ENCODE data around the gene NGF.

The NGF gene

GRCh38 chr1:115332813-115333608 lies 5.0 kb downstream of the NGF start:
- no peak for DNase-seq (ENCODE audit: low spot score)

- DNase-seq (ENCODE audit: low spot score): no peak
Measured at GRCh38 chr1:115331558-115332331, 6.3 kb downstream of the NGF start.

- no peak for DNase-seq (ENCODE audit: low spot score)
Measured at GRCh38 chr1:115330480-115331013, 7.5 kb downstream of the NGF start.

- no peak for DNase-seq (ENCODE audit: low spot score)
Measured at GRCh38 chr1:115329965-115330364, 8.1 kb downstream of the NGF start.

GRCh38 chr1:115327270-115327669 lies 10.8 kb downstream of the NGF start:
- no peak for DNase-seq (ENCODE audit: low spot score)

- DNase-seq (ENCODE audit: low spot score): no peak
Measured at GRCh38 chr1:115326419-115326818, 11.6 kb downstream of the NGF start.

GRCh38 chr1:115325874-115326273 lies 12.2 kb downstream of the NGF start:
- DNase-seq (ENCODE audit: low spot score): no peak

GRCh38 chr1:115324649-115325420 lies 13.2 kb downstream of the NGF start:
- DNase-seq (ENCODE audit: low spot score): no peak

GRCh38 chr1:115323366-115324004 lies 14.6 kb downstream of the NGF start:
- DNase-seq (ENCODE audit: low spot score): no peak

GRCh38 chr1:115322631-115323030 lies 15.4 kb downstream of the NGF start:
- no peak for DNase-seq (ENCODE audit: low spot score)

- DNase-seq (ENCODE audit: low spot score): no peak
Measured at GRCh38 chr1:115320377-115320776, 17.7 kb downstream of the NGF start.

- no peak for DNase-seq (ENCODE audit: low spot score)
Measured at GRCh38 chr1:115319706-115320105, 18.3 kb downstream of the NGF start.

GRCh38 chr1:115317101-115318012 lies 20.7 kb downstream of the NGF start:
- no peak for DNase-seq (ENCODE audit: low spot score)

GRCh38 chr1:115314765-115315164 lies 23.3 kb downstream of the NGF start:
- no peak for DNase-seq (ENCODE audit: low spot score)

- peak; percentile 22 for DNase-seq (ENCODE audit: low spot score)
Measured at GRCh38 chr1:115314092-115314491, 24.0 kb downstream of the NGF start.

- no peak for DNase-seq (ENCODE audit: low spot score)
Measured at GRCh38 chr1:115313182-115313581, 24.9 kb downstream of the NGF start.

- no peak for DNase-seq (ENCODE audit: low spot score)
Measured at GRCh38 chr1:115312742-115313141, 25.3 kb downstream of the NGF start.

GRCh38 chr1:115311474-115311989 lies 26.5 kb downstream of the NGF start:
- DNase-seq (ENCODE audit: low spot score): no peak

GRCh38 chr1:115310581-115311473 lies 27.2 kb downstream of the NGF start:
- no peak for DNase-seq (ENCODE audit: low spot score)
